GM18951 (cell line): ENCODE data around the gene VSIG10L.

ENCODE experiments used
- POLR2A ChIP-seq: IDR thresholded peaks from 4 replicates; pipeline ENCODE4 v1.6.1; 2011; ENCODE audit warnings: mild to moderate bottlenecking; ENCODE audit not compliant: insufficient read length, insufficient read depth; ENCODE audit errors: extremely low read depth
- in situ Hi-C: fragments of 300-500 bp; cut with MboI; formaldehyde crosslinking; loops from one replicate; pipeline ENCODE4 v1.12.0; 2022; ENCODE audit warnings: low sequenced_read_pairs, mixed read lengths, inconsistent platforms; ENCODE audit not compliant: unreplicated experiment

VSIG10L gene

DNA sequence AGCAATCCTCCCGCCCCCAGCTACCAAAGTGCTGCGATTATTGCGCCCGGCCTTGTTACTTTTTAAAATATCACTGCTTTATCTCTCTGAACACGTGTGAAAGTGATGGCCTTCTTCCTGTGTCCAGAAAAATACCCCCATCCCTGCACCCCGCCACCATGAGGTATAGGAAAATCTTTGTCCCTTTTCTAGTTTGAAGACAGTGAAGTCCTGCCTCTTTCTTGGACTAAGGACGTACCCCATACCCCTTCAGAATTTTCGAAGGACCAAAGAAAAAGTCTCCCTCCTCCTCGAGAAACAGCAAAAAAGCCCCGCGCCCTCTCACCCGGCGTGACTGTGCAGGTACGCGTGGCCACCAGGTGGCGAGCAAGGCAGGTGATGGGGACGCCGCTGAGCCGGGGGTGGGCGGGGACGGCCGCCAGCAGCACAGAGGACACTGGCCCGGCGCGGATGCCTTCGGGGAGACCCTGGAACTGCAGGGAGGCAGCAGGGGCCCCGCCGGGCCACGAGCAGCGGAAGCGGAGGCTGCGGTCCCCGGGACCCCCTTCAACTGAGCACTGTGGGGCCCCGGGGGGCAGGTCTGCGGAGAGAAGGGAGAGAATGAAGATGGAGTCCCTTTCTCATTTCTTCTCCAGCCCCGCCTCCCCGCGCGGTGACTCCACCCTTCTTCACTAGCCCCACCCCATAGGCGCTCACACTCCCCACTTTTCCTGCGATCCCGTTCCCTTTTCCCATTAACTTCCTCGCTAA lies 3.2 kb downstream of the VSIG10L start:
- TF ChIP-seq POLR2A = peak; percentile 18
- in situ Hi-C loops = no loop called here

- in situ Hi-C loops = no loop called here
- no peak for TF ChIP-seq POLR2A
Measured at GRCh38 chr19:51337861-51338562, 3.9 kb downstream of the VSIG10L start.

DNA sequence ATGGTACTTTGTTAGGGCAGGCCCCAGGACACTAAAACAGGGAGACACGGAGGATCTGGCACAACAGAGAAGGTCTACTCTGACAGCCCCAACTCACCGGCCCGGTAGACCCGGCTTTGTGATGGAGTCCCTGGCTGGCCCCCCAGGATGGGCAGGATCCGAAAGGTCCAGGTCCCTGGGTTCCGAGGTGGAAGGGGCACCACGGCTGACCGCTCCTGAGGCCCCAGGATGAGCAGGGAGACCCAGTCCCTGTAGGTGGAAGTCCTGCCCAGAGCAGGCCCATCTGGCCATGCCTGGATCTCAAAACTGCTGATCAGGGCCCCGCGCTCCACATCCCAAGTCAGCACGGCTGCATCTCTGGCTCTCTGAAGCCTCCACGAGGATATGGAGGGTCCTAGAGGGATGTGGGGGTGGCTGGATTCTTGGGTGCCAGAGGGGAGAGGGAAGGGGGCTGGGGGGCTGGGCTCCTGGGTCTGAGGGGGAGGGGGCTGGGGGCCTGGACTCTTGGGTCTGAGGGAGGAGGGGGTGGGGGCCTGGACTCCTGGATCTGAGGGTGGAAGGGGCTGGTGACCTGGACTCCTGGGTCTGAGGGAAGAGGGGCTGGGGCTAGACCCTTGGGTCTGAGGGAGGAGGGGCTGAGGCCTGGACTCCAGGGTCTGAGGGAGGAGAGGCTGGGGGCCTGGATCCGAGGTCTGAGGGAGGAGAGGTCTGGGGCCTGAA lies 4.6 kb downstream of the VSIG10L start:
- TF ChIP-seq POLR2A = no peak
- in situ Hi-C loops = no loop called here

- no peak for TF ChIP-seq POLR2A
- in situ Hi-C loops = no loop called here
Measured at GRCh38 chr19:51333836-51334460, 8.0 kb downstream of the VSIG10L start.

DNA sequence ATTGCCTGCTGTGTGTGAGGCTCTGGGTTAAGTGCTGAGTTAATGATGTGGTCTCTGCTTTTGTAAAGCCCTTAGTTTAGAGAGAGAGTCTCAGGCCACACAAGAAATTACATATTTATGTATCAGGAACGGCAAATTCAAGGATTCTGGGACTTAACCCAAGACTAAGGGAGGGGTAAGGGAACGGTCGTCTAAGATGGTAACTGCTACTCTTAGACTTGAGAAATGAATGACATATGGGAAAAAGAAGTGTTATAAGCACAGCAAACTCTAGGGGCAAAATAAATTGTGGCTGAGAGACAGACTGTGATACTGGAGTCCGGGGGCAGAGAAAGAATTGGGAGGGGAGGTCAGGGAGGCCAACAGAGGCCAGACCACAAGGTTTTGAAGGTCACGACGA lies 10.2 kb downstream of the VSIG10L start:
- TF ChIP-seq POLR2A = no peak
- in situ Hi-C loops = no loop called here

- in situ Hi-C loops = no loop called here
Measured at GRCh38 chr19:51331193-51331592, 10.7 kb downstream of the VSIG10L start.

GRCh38 chr19:51330366-51330765 lies 11.6 kb downstream of the VSIG10L start:
- in situ Hi-C loops = no loop called here
- no peak for TF ChIP-seq POLR2A

More at GRCh38 chr19:51331193-51331592, 10.7 kb downstream of the VSIG10L start:
- TF ChIP-seq POLR2A = no peak

DNA sequence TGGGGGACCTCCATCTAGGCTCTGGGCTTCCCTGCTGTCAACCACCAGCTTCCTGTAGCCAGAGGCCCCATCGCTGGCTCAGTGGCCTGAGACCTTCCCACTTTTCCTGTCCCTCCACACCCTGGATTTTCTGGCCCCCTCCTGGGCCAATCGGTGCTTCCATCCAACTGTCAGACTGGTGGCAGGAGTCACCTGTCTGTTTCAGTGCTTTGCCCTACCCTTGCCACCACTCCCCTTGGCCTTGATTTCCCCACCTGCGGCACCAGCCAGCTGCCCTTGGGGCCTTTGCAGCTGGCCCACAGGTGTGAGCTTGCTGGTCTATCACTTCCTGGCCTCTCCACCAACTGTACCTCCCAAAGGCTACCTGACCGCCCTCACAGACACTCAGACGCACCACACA lies 12.5 kb downstream of the VSIG10L start:
- in situ Hi-C loops = no loop called here

DNA sequence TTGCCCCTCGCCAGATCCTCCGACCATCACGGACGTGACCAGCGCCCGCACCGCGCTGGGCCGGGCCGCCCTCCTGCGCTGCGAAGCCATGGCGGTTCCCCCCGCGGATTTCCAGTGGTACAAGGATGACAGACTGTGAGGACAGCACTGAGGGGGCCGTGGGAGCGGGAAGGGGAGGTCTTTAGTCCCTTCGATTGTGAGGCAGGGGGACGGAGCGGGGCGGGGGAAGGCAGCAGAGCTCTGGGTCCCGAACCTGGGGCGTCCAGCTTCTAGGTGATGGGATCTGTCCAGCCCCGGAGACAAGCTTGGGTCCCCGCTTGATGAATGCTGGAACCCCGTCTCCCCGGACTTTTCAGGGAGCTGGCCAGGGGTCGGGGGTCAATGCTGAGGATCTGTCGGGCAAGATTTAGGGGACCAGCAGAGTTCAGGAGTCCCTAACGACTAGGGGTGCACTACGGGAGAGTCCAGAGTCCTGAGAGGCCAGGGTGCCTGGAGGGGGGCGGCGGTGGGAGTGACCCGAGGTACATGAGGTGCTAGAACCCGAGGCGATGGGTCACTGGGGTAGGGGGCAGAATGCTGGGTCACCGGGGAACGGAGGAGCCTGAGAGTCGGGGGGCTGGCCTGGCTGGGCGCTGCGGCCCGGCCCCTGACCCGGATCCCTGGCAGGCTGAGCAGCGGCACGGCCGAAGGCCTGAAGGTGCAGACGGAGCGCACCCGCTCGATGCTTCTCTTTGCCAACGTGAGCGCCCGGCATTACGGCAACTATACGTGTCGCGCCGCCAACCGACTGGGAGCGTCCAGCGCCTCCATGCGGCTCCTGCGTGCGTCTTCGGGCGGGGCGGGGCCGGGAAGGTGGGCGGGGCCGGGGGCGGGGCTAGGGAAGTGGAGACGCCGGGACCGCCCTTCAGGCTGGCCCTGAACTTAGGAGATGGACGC lies 14.6 kb downstream of the VSIG10L start:
- in situ Hi-C loops = no loop called here
- TF ChIP-seq POLR2A = no peak

More for the DNA sequence above, 12.5 kb downstream of the VSIG10L start:
- TF ChIP-seq POLR2A = no peak

GRCh38 chr19:51326216-51327065 lies 15.5 kb downstream of the VSIG10L start:
- in situ Hi-C loops = no loop called here
- TF ChIP-seq POLR2A = no peak

- in situ Hi-C loops = no loop called here
- no peak for TF ChIP-seq POLR2A
Measured at GRCh38 chr19:51325161-51325976, 16.6 kb downstream of the VSIG10L start.
